ENCODE measurements around the gene MTARC2. TPM values are rescaled to one million over a fixed set of nuclear protein-coding genes. Genes with fewer than 3 reads are reported as not detected.
A peak's percentile ranks its signal among the peaks of the same experiment; 100 is the strongest.

MTARC2 gene
- total and polyA plus RNA-seq, 2 of the 13 experiments (the other 11 are each of a cell fraction or from before 2014, with no cell fraction given), result 8.5 to 10.1 TPM

DNA sequence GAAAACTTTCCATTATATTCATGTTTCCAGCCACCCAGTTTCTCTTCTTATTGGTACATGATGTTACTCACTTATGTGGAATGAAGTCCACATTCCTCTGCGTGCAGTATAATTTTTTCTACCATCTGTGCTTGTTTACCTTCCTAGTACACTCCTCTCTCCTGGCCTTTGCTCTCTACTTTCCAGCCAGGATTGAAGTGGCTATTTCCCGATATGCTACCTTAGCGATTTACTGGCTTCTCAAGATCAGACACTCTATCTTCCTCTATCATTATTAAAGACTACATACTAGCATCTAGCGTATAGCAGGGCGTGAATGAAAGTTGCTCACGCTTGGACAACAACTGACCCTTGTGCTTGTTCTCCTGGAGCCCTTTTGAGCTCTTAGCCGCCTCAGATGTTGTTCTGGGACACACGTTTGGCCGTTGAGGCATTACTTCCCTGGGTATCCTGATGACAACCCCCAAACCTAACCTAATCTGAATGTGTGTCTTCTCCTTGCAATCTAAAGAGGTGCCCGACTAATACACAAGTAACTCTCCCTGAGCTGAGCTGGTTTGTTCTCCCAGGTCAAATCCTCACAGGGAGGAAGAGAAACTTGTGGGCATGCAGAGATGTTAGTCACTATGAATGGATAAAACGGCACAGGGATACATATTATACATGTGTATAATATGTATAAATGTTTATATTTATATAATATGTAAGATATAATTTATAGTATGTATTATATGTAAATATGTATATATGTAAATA lies 13.4 kb upstream of the MTARC2 start (continued):
- TF ChIP-seq TEAD2 (CRISPR knock-in tag; IDR thresholded peaks at IDR 0.05), result no peak
- TF ChIP-seq NFATC3 (CRISPR knock-in tag; IDR thresholded peaks at IDR 0.05), result no peak
- no peak for TF ChIP-seq ATAD3A (CRISPR knock-in tag; IDR thresholded peaks at IDR 0.05)
- no peak for TF ChIP-seq NRL (CRISPR knock-in tag; IDR thresholded peaks at IDR 0.05; ENCODE audit: borderline replicate concordance)
- peak; percentile 48; the same call in 1 of the 2 replicates for TF ChIP-seq POGZ (CRISPR knock-in tag; IDR thresholded peaks at IDR 0.05)
- no peak for TF ChIP-seq ZNF343 (CRISPR knock-in tag; IDR thresholded peaks at IDR 0.05)
- TF ChIP-seq MTF1 (CRISPR knock-in tag; IDR thresholded peaks at IDR 0.05), result no peak
- TF ChIP-seq TOE1 (CRISPR knock-in tag; IDR thresholded peaks at IDR 0.05), result no peak
- TF ChIP-seq, protein P1, sequence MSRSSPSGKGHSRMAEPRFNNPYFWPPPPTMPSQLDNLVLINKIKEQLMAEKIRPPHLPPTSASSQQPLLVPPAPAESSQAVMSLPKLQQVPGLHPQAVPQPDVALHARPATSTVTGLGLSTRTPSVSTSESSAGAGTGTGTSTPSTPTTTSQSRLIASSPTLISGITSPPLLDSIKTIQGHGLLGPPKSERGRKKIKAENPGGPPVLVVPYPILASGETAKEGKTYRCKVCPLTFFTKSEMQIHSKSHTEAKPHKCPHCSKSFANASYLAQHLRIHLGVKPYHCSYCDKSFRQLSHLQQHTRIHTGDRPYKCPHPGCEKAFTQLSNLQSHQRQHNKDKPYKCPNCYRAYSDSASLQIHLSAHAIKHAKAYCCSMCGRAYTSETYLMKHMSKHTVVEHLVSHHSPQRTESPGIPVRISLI (CRISPR knock-in tag; IDR thresholded peaks at IDR 0.05; ENCODE audit: borderline replicate concordance), result peak; percentile 61; the same call in 1 of the 2 replicates
- TF ChIP-seq ZNF496 (CRISPR knock-in tag; IDR thresholded peaks at IDR 0.05; ENCODE audit: insufficient replicate concordance), result no peak
- TF ChIP-seq MIER3 (CRISPR knock-in tag; IDR thresholded peaks at IDR 0.05; ENCODE audit: borderline replicate concordance), result 0 out of 2 replicates have a peak, but pooled peaks have one; percentile 23
- TF ChIP-seq TCF7L2 (IDR thresholded peaks at IDR 0.05; ENCODE audit: low read depth, low read length), result no peak
- TF ChIP-seq ZBTB1 (CRISPR knock-in tag; IDR thresholded peaks at IDR 0.05; ENCODE audit: borderline replicate concordance), result no peak
- TF ChIP-seq ZSCAN22 (CRISPR knock-in tag; IDR thresholded peaks at IDR 0.05), result no peak
- no peak for TF ChIP-seq PTBP1 (IDR thresholded peaks at IDR 0.05; ENCODE audit: low read depth, low read length, poor library complexity, severe bottlenecking)
- TF ChIP-seq ZNF660 (CRISPR knock-in tag; IDR thresholded peaks at IDR 0.05; ENCODE audit: borderline replicate concordance, low read depth), result no peak
- TF ChIP-seq, protein P2, sequence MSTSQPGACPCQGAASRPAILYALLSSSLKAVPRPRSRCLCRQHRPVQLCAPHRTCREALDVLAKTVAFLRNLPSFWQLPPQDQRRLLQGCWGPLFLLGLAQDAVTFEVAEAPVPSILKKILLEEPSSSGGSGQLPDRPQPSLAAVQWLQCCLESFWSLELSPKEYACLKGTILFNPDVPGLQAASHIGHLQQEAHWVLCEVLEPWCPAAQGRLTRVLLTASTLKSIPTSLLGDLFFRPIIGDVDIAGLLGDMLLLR (CRISPR knock-in tag; IDR thresholded peaks at IDR 0.05), result no peak
- no peak for TF ChIP-seq NAIF1 (CRISPR knock-in tag; IDR thresholded peaks at IDR 0.05; ENCODE audit: borderline replicate concordance)
- TF ChIP-seq, protein P3, sequence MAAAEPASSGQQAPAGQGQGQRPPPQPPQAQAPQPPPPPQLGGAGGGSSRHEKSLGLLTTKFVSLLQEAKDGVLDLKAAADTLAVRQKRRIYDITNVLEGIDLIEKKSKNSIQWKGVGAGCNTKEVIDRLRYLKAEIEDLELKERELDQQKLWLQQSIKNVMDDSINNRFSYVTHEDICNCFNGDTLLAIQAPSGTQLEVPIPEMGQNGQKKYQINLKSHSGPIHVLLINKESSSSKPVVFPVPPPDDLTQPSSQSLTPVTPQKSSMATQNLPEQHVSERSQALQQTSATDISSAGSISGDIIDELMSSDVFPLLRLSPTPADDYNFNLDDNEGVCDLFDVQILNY (CRISPR knock-in tag; conservative IDR thresholded peaks at IDR 0.05), result no peak
- 0 out of 2 replicates have a peak, but pooled peaks have one; percentile 32 for TF ChIP-seq GFI1 (CRISPR knock-in tag; IDR thresholded peaks at IDR 0.05; ENCODE audit: borderline replicate concordance)
- TF ChIP-seq HCFC1 (IDR thresholded peaks at IDR 0.05; ENCODE audit: low read depth, low read length), result no peak
- TF ChIP-seq, protein P4, sequence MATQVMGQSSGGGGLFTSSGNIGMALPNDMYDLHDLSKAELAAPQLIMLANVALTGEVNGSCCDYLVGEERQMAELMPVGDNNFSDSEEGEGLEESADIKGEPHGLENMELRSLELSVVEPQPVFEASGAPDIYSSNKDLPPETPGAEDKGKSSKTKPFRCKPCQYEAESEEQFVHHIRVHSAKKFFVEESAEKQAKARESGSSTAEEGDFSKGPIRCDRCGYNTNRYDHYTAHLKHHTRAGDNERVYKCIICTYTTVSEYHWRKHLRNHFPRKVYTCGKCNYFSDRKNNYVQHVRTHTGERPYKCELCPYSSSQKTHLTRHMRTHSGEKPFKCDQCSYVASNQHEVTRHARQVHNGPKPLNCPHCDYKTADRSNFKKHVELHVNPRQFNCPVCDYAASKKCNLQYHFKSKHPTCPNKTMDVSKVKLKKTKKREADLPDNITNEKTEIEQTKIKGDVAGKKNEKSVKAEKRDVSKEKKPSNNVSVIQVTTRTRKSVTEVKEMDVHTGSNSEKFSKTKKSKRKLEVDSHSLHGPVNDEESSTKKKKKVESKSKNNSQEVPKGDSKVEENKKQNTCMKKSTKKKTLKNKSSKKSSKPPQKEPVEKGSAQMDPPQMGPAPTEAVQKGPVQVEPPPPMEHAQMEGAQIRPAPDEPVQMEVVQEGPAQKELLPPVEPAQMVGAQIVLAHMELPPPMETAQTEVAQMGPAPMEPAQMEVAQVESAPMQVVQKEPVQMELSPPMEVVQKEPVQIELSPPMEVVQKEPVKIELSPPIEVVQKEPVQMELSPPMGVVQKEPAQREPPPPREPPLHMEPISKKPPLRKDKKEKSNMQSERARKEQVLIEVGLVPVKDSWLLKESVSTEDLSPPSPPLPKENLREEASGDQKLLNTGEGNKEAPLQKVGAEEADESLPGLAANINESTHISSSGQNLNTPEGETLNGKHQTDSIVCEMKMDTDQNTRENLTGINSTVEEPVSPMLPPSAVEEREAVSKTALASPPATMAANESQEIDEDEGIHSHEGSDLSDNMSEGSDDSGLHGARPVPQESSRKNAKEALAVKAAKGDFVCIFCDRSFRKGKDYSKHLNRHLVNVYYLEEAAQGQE (IDR thresholded peaks at IDR 0.05; ENCODE audit: borderline replicate concordance in 1 of 2, low read depth in 1 of 2, low read length in 2 of 2), result no peak
- TF ChIP-seq ZNF768 (CRISPR knock-in tag; IDR thresholded peaks at IDR 0.05), result no peak
- TF ChIP-seq ZNF30 (CRISPR knock-in tag; IDR thresholded peaks at IDR 0.05), result no peak

Measured in HepG2 (cell line).